Fibroblast of skin of scalp (primary cell): ENCODE data around the gene SEMA3F.
"Not testable (repeated sequence)": the region's sequence is repeated elsewhere in the genome, so short reads cannot be mapped to it uniquely, and the experiment has no call there.

Experiments used
- DNase-seq: peaks from one replicate; pipeline ENCODE4 v3.0.0-alpha.2; 2013

The SEMA3F gene

GRCh38 chr3:50212502-50212901 is 57.4 kb downstream of the SEMA3F start:
- DNase-seq, result no peak

- DNase-seq, result no peak
Observed at GRCh38 chr3:50212971-50213370, 57.8 kb downstream of the SEMA3F start.

DNA sequence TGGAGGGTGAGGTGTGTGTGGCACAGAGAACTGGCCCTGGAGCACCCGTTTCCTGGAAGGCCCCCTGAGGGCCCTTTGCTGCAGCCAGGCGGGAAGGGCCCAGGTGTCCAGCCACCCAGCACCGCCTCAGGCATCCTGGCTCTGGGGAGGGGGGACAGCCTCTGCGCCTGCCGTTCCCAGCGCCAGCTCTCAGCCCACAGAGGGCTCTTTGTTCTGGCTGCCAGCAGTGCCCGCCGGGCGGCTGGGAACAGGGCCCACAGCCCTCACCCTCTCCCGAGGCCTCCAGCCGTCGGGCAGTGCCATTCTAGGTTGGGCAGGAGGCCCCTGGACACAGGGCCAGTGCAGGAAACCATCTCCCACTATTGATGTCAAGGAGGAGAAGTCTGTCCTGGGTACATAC is 58.2 kb downstream of the SEMA3F start:
- DNase-seq, result no peak

GRCh38 chr3:50214824-50215223 is 59.7 kb downstream of the SEMA3F start:
- no peak for DNase-seq

DNA sequence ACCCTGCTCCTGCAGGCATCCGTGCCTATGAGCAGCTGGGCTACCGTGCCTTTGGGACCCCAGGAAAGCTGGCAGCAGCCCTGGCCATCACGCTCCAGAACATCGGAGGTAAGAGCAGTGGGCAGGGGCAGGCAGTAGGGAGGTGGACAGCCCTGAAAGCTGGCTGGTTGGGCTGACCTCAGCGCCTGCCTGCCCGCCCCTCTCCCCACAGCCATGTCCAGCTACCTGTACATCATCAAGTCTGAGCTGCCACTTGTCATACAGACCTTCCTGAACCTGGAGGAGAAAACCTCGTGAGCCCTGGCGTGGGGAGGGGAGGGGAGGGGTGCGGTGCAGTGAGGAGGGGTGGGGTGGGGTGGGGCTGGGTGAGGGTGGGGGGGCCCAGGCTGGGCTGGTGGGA is 60.4 kb downstream of the SEMA3F start:
- DNase-seq, result no peak

DNA sequence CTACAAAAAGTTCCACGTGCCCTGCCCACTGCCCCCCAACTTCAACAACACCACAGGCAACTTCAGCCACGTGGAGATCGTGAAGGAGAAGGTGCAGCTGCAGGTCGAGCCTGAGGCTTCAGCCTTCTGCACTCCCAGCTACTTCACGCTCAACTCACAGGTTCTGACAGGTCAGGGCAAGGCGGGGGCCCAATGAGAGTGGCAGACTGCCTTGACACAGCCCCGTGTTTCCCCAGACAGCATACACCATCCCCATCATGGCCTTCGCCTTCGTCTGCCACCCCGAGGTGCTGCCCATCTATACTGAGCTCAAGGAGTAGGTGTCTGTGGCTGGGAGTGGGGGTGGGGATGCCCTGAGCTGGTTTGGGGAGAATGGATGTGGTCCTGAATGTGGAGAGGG is 62.6 kb downstream of the SEMA3F start:
- no peak for DNase-seq

DNA sequence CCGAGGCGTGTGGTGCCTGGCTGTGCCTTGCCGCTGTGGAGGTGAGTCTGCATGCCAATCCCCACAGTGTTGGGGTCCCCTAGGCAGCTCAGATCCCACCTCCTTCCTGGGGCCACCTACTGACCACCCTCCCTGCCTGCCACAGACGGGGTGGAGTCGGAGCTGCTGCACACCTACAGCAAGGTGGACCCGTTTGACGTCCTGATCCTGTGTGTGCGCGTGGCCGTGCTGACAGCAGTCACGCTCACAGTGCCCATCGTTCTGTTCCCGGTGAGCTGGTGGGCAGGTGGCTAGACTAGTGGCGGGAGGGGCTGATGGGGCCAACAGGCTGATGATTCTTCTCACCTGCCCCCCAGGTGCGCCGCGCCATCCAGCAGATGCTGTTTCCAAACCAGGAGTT is 63.3 kb downstream of the SEMA3F start:
- no peak for DNase-seq

GRCh38 chr3:50219285-50219684 is 64.2 kb downstream of the SEMA3F start:
- no peak for DNase-seq

GRCh38 chr3:50220109-50220508 is 65.0 kb downstream of the SEMA3F start:
- no peak for DNase-seq

GRCh38 chr3:50221051-50221410 is 65.9 kb downstream of the SEMA3F start:
- no peak for DNase-seq

DNA sequence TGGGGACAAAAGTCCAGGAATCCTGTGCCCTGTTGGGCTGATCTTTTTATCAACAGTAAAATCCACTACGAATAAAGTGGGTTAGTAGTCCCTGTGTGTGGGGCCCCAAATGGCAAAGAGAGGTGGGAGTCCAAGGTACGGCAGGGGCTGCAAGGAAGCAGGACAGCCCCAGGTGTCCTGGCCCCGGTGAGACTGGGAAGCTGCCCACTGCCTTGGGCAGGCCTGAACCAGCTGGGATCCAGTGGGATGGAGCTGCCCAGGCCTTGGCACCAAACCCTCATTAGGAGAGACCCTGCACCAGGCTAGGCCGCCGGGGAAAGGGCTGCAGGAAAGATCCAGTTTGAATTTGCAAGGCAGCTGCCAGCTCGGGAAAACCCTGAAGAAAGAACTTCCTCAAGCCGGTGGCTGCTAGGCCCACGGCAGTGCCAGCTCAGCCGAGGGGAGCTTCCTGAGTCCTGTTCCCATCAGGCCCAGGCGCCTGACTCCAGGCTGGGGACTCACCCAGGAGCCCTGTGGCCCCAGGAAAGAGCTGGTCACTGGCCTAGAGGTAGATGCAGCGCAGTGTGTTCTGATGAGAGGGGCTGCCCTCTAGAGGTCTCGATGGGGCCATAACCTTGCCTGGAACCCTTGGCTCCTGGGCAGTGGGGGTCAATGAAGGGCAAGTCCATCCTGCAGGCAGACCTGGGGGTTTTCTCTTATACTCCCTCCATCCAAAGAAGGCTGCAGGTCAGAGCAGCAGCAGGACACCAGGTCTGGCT is 66.5 kb downstream of the SEMA3F start:
- DNase-seq, result no peak

DNA sequence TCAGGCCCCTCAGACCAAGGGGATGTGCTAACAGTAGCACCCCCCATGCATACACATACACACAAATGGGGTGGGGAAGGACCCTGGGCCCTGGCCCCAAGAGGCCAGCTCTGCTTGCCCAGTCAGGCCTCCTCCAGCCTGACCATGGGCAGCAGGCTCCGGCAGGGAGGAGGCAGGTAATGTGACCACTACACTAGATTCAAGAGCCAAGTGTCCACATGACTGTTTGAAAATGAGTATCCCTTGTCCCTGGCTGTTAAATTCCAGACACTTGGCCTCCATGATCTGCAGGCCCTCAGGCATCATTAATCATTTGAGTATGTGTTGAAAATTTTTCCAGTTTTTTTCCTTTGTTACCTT is 67.0 kb downstream of the SEMA3F start:
- DNase-seq, result no peak

DNA sequence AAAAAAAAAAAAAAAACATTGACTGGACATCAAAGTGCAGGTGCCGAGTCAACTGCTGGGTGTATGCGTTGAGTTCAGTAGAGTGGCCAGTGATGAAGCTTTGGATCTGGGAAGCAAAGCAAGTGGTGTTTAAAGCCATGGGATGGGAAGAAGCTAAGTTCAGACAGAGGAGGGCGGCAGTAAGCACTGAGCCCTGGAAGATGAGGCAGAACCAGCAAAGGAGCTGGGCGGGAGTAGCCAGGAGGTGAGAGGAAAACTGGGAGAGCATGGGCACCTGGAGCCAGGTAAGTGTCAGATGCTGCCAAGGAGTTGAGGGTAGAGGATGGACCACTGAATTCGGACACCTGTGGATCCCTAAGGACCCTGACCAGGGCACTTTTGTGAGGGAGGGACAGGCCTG is 69.5 kb downstream of the SEMA3F start:
- no peak for DNase-seq

GRCh38 chr3:50226888-50227389 is 71.8 kb downstream of the SEMA3F start:
- peak; percentile 38 for DNase-seq

DNA sequence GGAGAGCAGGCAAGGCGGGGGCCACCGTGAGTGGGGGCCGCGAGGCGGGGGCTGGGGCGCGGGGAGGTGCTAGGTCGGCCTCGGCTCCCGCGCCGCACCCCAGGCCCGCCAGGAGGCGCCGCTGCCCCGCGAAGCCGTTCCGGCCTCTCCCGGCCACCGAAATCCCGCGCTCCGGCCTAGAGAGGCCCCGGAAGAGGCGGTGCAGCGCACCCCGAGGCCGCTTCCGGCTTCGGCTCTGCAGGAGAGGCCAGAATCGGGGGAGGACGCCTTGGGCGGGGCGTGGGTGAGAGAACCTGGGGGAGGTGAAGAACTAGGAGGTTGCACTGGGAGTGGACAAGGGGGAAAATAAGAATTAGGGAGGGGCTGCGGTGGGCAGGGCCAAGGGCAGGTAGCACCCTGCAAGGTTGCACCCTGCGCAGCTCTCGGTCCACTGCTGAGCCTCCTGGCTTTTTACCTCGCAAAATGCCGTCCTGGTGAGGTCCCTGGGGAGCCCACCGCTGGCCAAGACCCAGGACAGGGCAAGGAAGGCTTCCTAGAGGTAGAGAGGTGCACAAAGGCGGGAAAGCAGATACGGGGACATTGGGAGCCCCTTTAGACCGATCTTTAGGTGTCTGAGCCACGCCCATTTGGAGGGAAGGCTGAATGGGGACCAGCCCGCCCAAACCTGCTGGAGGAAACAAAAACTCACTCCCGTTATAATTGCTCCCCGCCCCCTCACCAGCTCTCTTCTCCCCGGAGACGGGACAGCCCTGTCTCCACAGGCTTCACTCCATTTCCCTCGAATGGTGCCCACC is 72.5 kb downstream of the SEMA3F start:
- peak; percentile 92 for DNase-seq

DNA sequence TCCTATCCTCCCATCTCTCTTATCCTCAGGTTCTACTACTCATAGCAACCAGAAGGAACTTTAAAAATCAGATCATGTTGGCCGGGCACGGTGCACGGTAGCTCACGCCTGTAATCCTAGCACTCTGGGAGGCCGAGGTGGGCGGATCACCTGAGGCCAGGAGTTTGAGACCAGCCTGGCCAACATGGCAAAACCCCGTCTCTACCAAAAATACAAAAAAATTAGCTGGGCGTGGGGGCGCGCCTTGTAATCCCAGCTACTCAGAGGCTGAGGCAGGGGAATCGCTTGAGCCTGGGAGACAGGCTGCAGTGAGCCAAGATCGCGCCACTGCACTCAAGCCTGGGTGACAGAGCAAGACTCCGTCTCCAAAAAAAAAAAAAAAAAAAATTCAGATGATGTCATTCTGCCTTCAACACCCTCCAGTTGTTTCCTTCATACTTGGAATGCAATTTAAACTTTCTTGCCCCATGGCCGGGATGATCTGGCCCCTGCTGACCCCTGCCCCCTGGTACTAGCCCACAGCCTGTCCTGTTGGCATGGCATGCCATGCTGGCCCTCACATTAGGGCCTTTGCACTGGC is 73.2 kb downstream of the SEMA3F start:
- DNase-seq, result not testable (repeated sequence)

- DNase-seq, result no peak
Observed at GRCh38 chr3:50229490-50229889, 74.4 kb downstream of the SEMA3F start.

- no peak for DNase-seq
Observed at GRCh38 chr3:50230104-50230793, 75.1 kb downstream of the SEMA3F start.

DNA sequence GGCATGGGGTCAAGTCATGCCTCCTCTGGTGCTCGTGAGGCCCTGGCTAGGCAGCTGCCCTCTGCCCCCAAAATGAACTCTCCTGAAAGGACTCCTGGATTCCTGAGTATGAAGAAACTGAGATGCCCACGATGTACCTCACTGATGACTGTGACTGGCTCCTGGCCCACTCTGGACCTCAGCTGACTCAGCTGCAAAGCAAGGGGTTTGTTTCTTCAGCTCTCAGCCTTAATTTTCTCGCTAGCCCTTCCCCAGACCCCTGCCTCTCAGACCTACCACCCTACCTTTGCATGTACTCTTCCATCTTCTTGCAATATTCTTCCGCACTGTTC is 75.6 kb downstream of the SEMA3F start:
- no peak for DNase-seq

DNA sequence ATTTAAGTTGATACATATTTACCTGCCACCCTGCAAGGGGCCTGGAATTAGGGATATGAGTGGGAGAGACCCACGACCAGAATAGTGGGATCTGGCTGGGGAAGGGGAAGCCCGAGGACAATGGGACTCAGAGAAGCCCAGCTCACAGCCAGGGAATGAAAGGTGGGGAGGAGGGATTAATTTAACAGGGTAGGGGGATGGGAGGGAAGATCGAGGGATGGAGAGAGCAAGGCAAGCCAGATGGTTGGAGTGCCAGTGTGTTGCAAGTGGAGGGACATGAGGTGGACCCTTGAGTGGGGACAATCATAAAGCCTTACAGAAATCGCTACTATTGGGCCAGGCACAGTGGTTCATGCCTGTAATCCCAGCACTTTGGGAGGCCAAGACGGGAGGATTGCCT is 76.5 kb downstream of the SEMA3F start:
- no peak for DNase-seq

GRCh38 chr3:50232303-50232702 is 77.2 kb downstream of the SEMA3F start:
- no peak for DNase-seq

DNA sequence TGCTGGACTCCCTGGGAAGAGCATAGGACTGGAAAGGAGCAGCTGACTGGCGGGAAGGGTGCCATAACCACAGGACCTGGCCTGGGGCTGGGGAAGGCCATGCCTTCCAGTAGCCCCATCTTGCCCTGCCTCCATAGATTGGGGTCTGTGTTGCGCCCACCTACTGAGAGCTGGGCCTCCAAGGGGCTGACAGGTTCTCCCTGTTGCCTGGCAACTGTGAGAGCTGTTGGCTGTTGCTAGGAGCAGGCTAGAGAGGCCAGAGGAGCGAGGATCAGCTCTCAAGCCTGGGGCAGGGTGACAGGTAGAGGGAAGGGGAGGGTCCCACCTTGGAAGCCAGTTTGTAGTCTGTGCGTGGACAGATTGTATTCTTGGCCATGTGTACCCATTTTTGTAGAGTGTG is 78.1 kb downstream of the SEMA3F start:
- DNase-seq, result no peak
